PC-3 (cell line): ENCODE results near the gene ZNF692. TPM values are rescaled to one million over a fixed set of nuclear protein-coding genes. Genes with fewer than 3 reads are reported as not detected.

Experiments
- ATAC-seq: fragments of 200-7000 bp; cut with Tn5 transposase; 2 replicates; pipeline ENCODE4 v1.9.1; 2020; ENCODE audit warnings: mild to moderate bottlenecking, moderate library complexity
- BruUV-seq: library from RNA; stranded (reverse); fragments of 400-500 nt; replicated peaks from 2 replicates; lab custom pipeline; 2021; lab: Mats Ljungman, UMichigan
- CTCF ChIA-PET: fragments of 300-600 bp; sonication (Branson Sonifier 250); formaldehyde crosslinking; loops from one replicate; lab custom pipeline; 2022; ENCODE audit warnings: antibody characterized with exemption; lab: Charles Lee
- POLR2A ChIA-PET: fragments of 300-600 bp; sonication (Branson Sonifier 250); formaldehyde crosslinking; loops from one replicate; lab custom pipeline; 2022; ENCODE audit warnings: antibody characterized with exemption; ENCODE audit not compliant: unreplicated experiment; lab: Charles Lee
- DNase-seq: peaks from one replicate; pipeline ENCODE4 v3.0.0-alpha.2; 2015
- H2AFZ ChIP-seq: fragments of 300-600 bp; sonication (generic); 2 replicates; pipeline ENCODE4 v1.6.0; 2016; ENCODE audit warnings: antibody characterized with exemption, low read length
- H3F3A ChIP-seq: fragments of 300-600 bp; sonication (generic); one replicate; pipeline ENCODE4 v1.6.0; 2017; ENCODE audit warnings: antibody characterized with exemption, low read length, control low read depth, mild to moderate bottlenecking; ENCODE audit not compliant: unreplicated experiment
- H3K27ac ChIP-seq: fragments of 300-600 bp; sonication (generic); 2 replicates; pipeline ENCODE4 v1.5.1; 2016; ENCODE audit warnings: mild to moderate bottlenecking, low read length
- H3K27me3 ChIP-seq: fragments of 300-600 bp; sonication (generic); 2 replicates; pipeline ENCODE4 v1.6.1; 2016; ENCODE audit warnings: low read length, mixed read lengths
- H3K36me3 ChIP-seq: fragments of 300-600 bp; sonication (generic); 2 replicates; pipeline ENCODE4 v1.6.1; 2016; ENCODE audit warnings: low read depth, mixed run types, low read length, mixed read lengths
- H3K4me1 ChIP-seq: fragments of 300-600 bp; sonication (generic); 2 replicates; pipeline ENCODE4 v1.5.1; 2016; ENCODE audit warnings: low read length; ENCODE audit not compliant: insufficient read depth
- H3K4me2 ChIP-seq: fragments of 300-600 bp; sonication (generic); 2 replicates; pipeline ENCODE4 v1.6.0; 2016; ENCODE audit warnings: low read length
- H3K4me3 ChIP-seq: fragments of 300-600 bp; sonication (generic); 2 replicates; pipeline ENCODE4 v1.5.1; 2016; ENCODE audit warnings: mild to moderate bottlenecking, low read length, mixed read lengths
- H3K79me2 ChIP-seq: fragments of 300-600 bp; sonication (generic); 2 replicates; pipeline ENCODE4 v1.6.1; 2017; ENCODE audit warnings: low read length, mixed read lengths
- H3K9ac ChIP-seq: fragments of 300-600 bp; sonication (generic); 2 replicates; pipeline ENCODE4 v1.6.0; 2016; ENCODE audit warnings: mild to moderate bottlenecking, low read length
- H3K9me2 ChIP-seq: fragments of 300-600 bp; sonication (generic); replicated peaks from 2 replicates; pipeline ENCODE4 v1.6.1; 2016; ENCODE audit warnings: mixed run types, low read length, mixed read lengths
- H3K9me3 ChIP-seq: fragments of 300-600 bp; sonication (generic); 2 replicates; pipeline ENCODE4 v1.6.1; 2016; ENCODE audit warnings: low read length, mixed read lengths
- H4K20me1 ChIP-seq: fragments of 300-600 bp; sonication (generic); 2 replicates; pipeline ENCODE4 v1.6.1; 2016; ENCODE audit warnings: low read length, mixed read lengths
- CTCF ChIP-seq: fragments of 300-600 bp; sonication (generic); conservative IDR thresholded peaks from 2 replicates; pipeline ENCODE4 v1.5.1; 2017; ENCODE audit warnings: antibody characterized with exemption, low read depth, mild to moderate bottlenecking, low read length
- EZH2 ChIP-seq: fragments of 300-600 bp; sonication (generic); IDR thresholded peaks from one replicate; pipeline ENCODE4 v1.6.1; 2017; ENCODE audit warnings: antibody characterized with exemption, mild to moderate bottlenecking, low read length; ENCODE audit not compliant: unreplicated experiment
- EZH2phosphoT487 ChIP-seq: fragments of 300-600 bp; sonication (generic); IDR thresholded peaks from 2 replicates; pipeline ENCODE4 v1.6.1; 2018; ENCODE audit warnings: mild to moderate bottlenecking, antibody characterized with exemption, low read length, borderline replicate concordance
- intact Hi-C: fragments of 100-400 bp; cut with micrococcal nuclease; formaldehyde crosslinking; loops from 2 replicates; pipeline ENCODE4 v1.9.0; 2023
- total RNA-seq: library from RNA; depleted of rRNA; stranded (reverse); fragments of >200 nt; gene quantifications from 2 replicates; pipeline ENCODE4 v1.2.3, GENCODE V29; 2014

ZNF692 gene
- total RNA-seq, 1 experiment from 2014 or later, result 85.4 TPM

GRCh38 chr1:248906009-248906752, 47.3 kb upstream of the ZNF692 start, which contains the start of gene PGBD2:
PGBD2 (plus strand) TSS chr1:248906235; CDS start chr1:248913863, 7,628 bp downstream.
- peak within 1 kb of the TSS; percentile 46; the same call in 1 of the 2 replicates for H3K27ac ChIP-seq
- peak within 1 kb of the TSS; percentile 95 for H3K4me2 ChIP-seq
- peak within 1 kb of the TSS; percentile 76 for H3K9ac ChIP-seq
- H3K4me1 ChIP-seq, result peaks cover 12% of the 10 kb centered on the region; the same call in 1 of the 2 replicates
- H3K4me3 ChIP-seq, result peak within 1 kb of the TSS; percentile 81
- TF ChIP-seq EZH2 (no peak), CTCF (peak; percentile 85), EZH2phosphoT487 (no peak)
- ChIA-PET CTCF (interaction anchor here (0.6 to 0.7 kb wide), 2 partner anchors 68 to 80 kb away, joined by 4 to 8 read pairs; partner anchors contain the start of gene ZNF672), POLR2A (interaction anchor here (0.6 kb wide), 1 partner anchor 69 kb away, joined by 17 read pairs; no protein-coding TSS in a partner anchor)
- H3K9me3 ChIP-seq, result no peaks in the 10 kb centered on the region
- H3K79me2 ChIP-seq, result peaks cover 16% of the 10 kb centered on the region
- DNase-seq (peak; percentile 96), ATAC-seq (peak; percentile 86)
- no peaks in the 10 kb centered on the region for H3F3A ChIP-seq
- BruUV-seq, result no TSS peak
- H3K36me3 ChIP-seq, result no peaks in the 10 kb centered on the region
- H2AFZ ChIP-seq, result peak within 1 kb of the TSS; percentile 97
- H3K27me3 ChIP-seq, result peaks cover 4% of the 10 kb centered on the region; the same call in 1 of the 2 replicates
- intact Hi-C loops, result loop anchor here (1.0 to 2.0 kb wide), 4 partner anchors 18 to 80 kb away; partner anchors contain the start of gene ZNF692
- H4K20me1 ChIP-seq, result no peaks in the 10 kb centered on the region
- H3K9me2 ChIP-seq, result no peaks in the 10 kb centered on the region

GRCh38 chr1:248905662-248906008, 46.8 kb upstream of the ZNF692 start:
- H3K4me3 ChIP-seq, result peak overlapping the region; percentile 79
- H3K4me2 ChIP-seq, result peak overlapping the region; percentile 94
- no peak for DNase-seq
- H2AFZ ChIP-seq, result peak overlapping the region; percentile 88
- no peaks in the 10 kb centered on the region for H3K9me3 ChIP-seq
- peaks cover 16% of the 10 kb centered on the region for H3K79me2 ChIP-seq
- H3K36me3 ChIP-seq, result no peaks in the 10 kb centered on the region
- TF ChIP-seq EZH2phosphoT487 (no peak), CTCF (no peak), EZH2 (no peak)
- peaks cover 5% of the 10 kb centered on the region; the same call in 1 of the 2 replicates for H3K27me3 ChIP-seq
- H3K27ac ChIP-seq, result peak overlapping the region; percentile 2; the same call in 1 of the 2 replicates
- H4K20me1 ChIP-seq, result no peaks in the 10 kb centered on the region
- no peak for ATAC-seq
- peaks cover 12% of the 10 kb centered on the region; the same call in 1 of the 2 replicates for H3K4me1 ChIP-seq
- no peaks in the 10 kb centered on the region for H3F3A ChIP-seq
- CTCF ChIA-PET, result no interaction called here
- POLR2A ChIA-PET, result no interaction called here
- H3K9me2 ChIP-seq, result no peaks in the 10 kb centered on the region
- TSS peak; percentile 94 for BruUV-seq
- intact Hi-C loops, result loop anchor here (1.0 to 2.0 kb wide), 4 partner anchors 19 to 79 kb away; partner anchors contain the start of gene ZNF692
- peak overlapping the region; percentile 68 for H3K9ac ChIP-seq
